Coronary artery (tissue), 2 donors: Measurements from ENCODE around the gene TMEM255B.

Experiments
- DNase-seq: peaks from one replicate; pipeline ENCODE4 v3.0.0-alpha.2; 2017; ENCODE audit warnings: low spot score
- H3K27ac ChIP-seq, 2 donors: fragments of 200-600 bp; sonication (generic); one replicate each; pipeline ENCODE4 v1.5.1; 2016 to 2019
- H3K4me3 ChIP-seq: fragments of 200-600 bp; sonication (generic); 2 replicates; pipeline ENCODE4 v1.5.1; 2016; ENCODE audit warnings: mild to moderate bottlenecking, moderate library complexity
- TF ChIP-seq, protein P1 (sequence below): fragments of 200-600 bp; sonication (generic); IDR thresholded peaks from one replicate; pipeline ENCODE4 v1.5.1; 2019; ENCODE audit warnings: antibody characterized with exemption

TMEM255B gene

DNA sequence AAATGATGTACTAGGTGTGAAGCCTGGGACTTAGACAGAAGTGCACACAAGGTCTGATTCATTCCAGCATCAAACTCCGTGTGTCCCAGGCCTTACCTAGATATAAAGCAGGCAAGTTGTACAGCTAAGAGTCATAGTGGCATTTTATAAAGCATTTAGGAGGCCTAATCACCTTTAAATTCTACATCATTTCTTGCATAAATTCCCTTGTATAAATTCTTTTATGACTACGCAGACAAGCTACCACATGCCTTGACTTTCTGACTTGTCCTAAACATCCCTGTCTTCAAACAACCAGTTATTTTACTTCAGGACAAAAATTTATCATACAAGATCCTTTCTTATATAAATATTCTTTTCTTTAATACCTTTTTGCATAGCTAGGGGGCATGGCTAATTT, 22.5 kb downstream of the TMEM255B start:
- Histone ChIP-seq H3K4me3 (no peak overlapping the region), H3K27ac (no peak overlapping the region)
- TF ChIP-seq, protein P1, sequence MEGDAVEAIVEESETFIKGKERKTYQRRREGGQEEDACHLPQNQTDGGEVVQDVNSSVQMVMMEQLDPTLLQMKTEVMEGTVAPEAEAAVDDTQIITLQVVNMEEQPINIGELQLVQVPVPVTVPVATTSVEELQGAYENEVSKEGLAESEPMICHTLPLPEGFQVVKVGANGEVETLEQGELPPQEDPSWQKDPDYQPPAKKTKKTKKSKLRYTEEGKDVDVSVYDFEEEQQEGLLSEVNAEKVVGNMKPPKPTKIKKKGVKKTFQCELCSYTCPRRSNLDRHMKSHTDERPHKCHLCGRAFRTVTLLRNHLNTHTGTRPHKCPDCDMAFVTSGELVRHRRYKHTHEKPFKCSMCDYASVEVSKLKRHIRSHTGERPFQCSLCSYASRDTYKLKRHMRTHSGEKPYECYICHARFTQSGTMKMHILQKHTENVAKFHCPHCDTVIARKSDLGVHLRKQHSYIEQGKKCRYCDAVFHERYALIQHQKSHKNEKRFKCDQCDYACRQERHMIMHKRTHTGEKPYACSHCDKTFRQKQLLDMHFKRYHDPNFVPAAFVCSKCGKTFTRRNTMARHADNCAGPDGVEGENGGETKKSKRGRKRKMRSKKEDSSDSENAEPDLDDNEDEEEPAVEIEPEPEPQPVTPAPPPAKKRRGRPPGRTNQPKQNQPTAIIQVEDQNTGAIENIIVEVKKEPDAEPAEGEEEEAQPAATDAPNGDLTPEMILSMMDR = no peak
- DNase-seq = no peak

DNA sequence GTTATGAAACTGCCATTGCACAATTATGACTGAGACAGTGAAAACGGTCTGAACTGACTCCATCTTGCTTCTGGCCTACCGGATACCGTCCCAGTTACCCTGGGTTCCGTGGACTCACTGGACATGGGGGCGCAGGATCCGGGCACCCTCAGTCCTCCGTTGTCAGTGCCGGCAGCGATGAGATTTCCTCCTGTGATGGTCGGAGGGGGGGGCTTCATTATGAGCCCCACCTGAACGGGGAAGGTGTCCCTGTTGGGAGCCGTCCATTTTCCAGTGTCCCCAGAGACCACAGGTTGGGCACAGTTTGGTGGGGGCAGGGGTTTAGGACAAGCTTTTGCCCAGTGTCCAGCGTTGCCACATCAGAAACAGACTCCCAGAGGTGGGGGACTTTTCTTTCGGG, 23.4 kb downstream of the TMEM255B start:
- no peak overlapping the region for H3K4me3 ChIP-seq
- no peak overlapping the region for H3K27ac ChIP-seq
- DNase-seq = no peak
- TF ChIP-seq, protein P1 = no peak

DNA sequence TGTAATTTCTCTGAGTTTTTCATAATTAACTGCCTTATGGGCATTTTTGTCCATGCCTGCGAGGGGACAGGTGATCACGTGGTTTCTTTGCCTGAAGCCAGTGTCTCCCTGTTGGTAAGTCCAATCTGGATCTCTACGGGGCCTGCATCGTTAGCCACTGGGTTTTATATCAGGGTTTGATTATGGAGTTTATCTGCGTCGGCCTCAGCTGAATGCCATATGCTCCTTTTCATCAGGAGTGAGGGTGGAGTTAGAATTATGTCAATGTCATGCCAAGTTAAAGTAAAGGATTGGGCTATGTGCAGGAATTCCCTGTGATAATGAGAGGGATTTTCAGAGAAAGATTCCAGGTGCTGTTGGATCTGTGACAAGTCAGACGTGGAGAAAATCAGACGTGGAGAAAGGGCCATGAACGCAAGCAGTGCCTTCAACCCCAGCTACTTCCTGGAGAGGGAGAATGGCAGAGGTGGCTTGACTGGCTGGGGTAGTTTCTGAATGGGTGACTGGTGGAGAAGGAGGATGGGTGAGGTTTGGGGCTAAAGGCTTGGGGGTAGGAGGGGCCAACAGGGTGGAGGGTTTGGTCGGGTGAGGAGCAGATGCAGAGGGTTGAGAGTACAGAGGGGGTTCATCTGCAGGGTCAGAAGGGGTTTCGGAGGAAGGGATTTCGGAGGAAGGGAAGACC, 24.3 kb downstream of the TMEM255B start:
- TF ChIP-seq, protein P1 = no peak
- no peak overlapping the region for H3K27ac ChIP-seq
- no peak overlapping the region for H3K4me3 ChIP-seq
- no peak for DNase-seq

DNA sequence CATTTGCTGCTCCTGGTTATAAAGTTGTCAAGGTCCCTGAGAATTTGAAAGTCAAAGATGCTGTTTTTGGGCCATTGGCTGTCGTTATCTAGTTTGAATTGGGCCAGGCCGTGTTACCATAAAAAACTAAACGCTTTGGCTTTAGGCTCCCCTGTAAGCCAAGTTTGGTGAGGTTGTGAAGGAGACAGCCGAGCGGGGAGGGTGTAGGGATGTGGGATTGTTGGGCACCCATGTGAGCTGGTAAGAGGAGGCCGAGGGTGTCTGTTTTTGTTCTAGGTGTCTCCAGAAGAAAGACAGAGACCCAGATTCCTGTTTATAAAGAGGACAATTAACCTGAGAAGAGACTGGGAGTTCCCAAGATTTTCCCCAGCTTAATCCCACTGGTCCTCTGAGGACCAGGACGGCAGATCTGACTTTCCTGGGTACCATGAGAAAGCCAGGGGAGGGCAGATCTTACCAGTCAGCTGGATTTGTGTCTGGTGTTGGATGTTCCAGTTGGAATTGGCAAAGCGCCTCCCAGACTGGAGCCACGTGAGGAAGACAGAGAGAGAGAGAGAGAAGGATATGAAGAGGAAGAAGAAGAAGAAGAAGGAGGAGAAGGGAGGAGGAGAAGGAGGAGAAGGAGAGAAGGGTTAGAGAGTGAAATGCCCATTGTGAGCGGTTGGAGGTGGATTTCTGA, 25.1 kb downstream of the TMEM255B start:
- DNase-seq = no peak
- TF ChIP-seq, protein P1 = no peak

DNA sequence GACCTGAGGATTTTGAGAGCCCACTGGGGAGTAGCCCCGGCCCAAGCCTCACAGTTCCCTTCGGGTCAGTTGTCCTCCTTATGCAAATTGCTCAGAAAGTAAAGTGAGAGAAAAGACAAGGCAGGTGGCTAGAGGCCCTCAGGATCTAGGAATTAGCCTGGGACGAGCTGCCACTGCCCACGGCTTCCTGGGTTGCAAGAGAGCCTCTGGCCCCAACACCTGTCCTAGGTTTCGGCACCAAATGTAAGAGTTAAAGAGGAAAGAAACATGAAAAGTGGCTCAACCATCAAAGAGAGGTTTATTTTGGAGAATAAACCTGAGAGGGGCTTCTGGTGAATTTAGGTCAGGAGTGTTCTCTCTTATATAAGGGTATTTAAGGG, 25.6 kb downstream of the TMEM255B start:
- TF ChIP-seq, protein P1 = no peak

More for the DNA sequence above, 25.1 kb downstream of the TMEM255B start:
- Histone ChIP-seq H3K4me3 (no peak overlapping the region), H3K27ac (no peak overlapping the region)

DNA sequence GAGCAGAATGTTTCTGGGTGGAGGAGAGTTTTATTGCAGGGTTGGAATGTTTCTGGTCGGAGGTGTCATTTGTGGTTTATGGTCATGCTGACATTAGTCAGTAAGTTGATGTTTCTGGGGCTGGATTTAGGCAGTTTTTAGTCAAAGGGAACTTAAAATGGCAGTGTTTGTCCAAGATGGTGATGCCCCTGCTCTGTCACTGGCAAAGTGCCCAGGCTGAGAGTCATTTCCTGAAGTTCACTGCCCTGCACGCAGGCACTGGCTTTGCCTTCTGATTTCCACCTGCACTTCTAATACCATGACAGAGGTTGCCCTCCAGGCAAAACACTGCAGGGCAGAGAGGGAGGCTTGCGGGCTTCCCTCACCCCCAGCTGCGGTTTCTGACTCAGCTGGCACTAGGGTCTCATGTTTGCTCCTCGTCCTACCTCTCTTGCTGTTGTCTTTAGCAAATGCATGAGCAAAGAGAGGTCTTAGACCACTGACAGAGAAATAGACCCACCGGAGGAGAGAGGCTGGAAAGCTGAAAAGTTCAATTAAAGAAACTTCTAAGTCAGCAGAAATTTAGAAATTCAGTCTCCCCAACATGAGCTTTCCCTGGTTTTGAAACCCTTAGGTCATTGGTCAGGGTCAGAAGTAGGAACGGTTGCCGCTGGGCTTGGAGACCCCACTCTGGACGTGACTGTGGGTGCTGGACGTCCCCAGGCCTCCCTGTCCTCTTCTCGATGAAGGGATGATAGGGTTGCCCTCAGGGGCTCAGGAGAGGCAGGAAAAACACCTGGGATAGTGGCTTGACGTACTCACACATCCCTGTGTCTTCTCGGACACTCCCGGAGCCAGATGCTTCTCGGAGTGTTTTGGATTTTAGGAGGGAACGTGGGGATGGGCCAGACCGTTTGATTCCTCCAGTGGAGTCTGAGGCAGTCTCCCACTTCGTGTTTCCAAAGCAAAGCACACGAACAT, 26.3 kb downstream of the TMEM255B start:
- Histone ChIP-seq H3K27ac (no peak overlapping the region), H3K4me3 (no peak overlapping the region)
- TF ChIP-seq, protein P1 = no peak
- DNase-seq = no peak

More for the DNA sequence above, 25.6 kb downstream of the TMEM255B start:
- Histone ChIP-seq H3K4me3 (no peak overlapping the region), H3K27ac (no peak overlapping the region)
- DNase-seq = no peak
